HepG2 (cell line): ENCODE measurements around the gene SLC16A2. TPM values are rescaled to one million over a fixed set of nuclear protein-coding genes. Genes with fewer than 3 reads are reported as not detected.
A peak's percentile ranks its signal among the peaks of the same experiment; 100 is the strongest.

Experiments
- AKAP8 ChIP-seq: sonication (generic); formaldehyde crosslinking; IDR thresholded peaks from 2 replicates; pipeline ENCODE4 v1.5.1; 2020; ENCODE audit warnings: mild to moderate bottlenecking, missing genetic modification reagents
- ARNT2 ChIP-seq: sonication (generic); formaldehyde crosslinking; IDR thresholded peaks from 2 replicates; pipeline ENCODE4 v1.8.0; 2022; ENCODE audit warnings: mild to moderate bottlenecking, low read depth, missing genetic modification reagents, moderate library complexity
- CC2D1A ChIP-seq: sonication (generic); formaldehyde crosslinking; IDR thresholded peaks from 2 replicates; pipeline ENCODE4 v1.8.1; 2023; ENCODE audit warnings: mild to moderate bottlenecking, missing genetic modification reagents
- FLYWCH1 ChIP-seq: sonication (generic); formaldehyde crosslinking; IDR thresholded peaks from 2 replicates; pipeline ENCODE4 v1.8.1; 2023; ENCODE audit warnings: mild to moderate bottlenecking, missing genetic modification reagents
- IRF2 ChIP-seq: IDR thresholded peaks from 2 replicates; pipeline ENCODE4 v1.6.1; 2018; ENCODE audit warnings: missing genetic modification reagents, missing compliant biosample characterization
- SAP130 ChIP-seq: IDR thresholded peaks from 2 replicates; pipeline ENCODE4 v1.6.1; 2016; ENCODE audit warnings: low read depth
- SMC3 ChIP-seq: IDR thresholded peaks from 2 replicates; pipeline ENCODE4 v1.6.1; 2011; ENCODE audit warnings: low read length, improper control_type of control experiment
- SMYD3 ChIP-seq: sonication (generic); formaldehyde crosslinking; IDR thresholded peaks from 2 replicates; pipeline ENCODE4 v1.8.1; 2023; ENCODE audit warnings: mild to moderate bottlenecking, missing genetic modification reagents
- ZNF138 ChIP-seq: sonication (generic); formaldehyde crosslinking; IDR thresholded peaks from 2 replicates; pipeline ENCODE4 v1.5.0; 2020; ENCODE audit warnings: mild to moderate bottlenecking, low read depth, missing genetic modification reagents
- ZNF143 ChIP-seq: sonication (generic); formaldehyde crosslinking; IDR thresholded peaks from 2 replicates; pipeline ENCODE4 v1.4.0; 2020; ENCODE audit warnings: missing genetic modification reagents
- ZNF24 ChIP-seq: fragments of 450-650 bp; IDR thresholded peaks from 2 replicates; pipeline ENCODE4 v1.6.1; 2017; ENCODE audit warnings: antibody characterized with exemption, mild to moderate bottlenecking
- ZNF383 ChIP-seq: sonication (generic); formaldehyde crosslinking; IDR thresholded peaks from 2 replicates; pipeline ENCODE4 v1.4.0; 2020; ENCODE audit warnings: missing genetic modification reagents, mild to moderate bottlenecking, borderline replicate concordance
- ZNF790 ChIP-seq: sonication (generic); formaldehyde crosslinking; IDR thresholded peaks from 2 replicates; pipeline ENCODE4 v1.8.0; 2022; ENCODE audit warnings: missing genetic modification reagents, mild to moderate bottlenecking, borderline replicate concordance
- polyA plus RNA-seq, 8 experiments: library from polyadenylated mRNA; depleted of rRNA in 3 of 8; stranded (reverse) in 7 of 8; unstranded in 1 of 8; fragments of >200 nt; fragmentation: Illumina TruSeq in 4 of 8; extraction: Trizol in 4 of 8; gene quantifications; 2 replicates each; pipeline versions ENCODE4 v1.2.1 to v1.2.3, GENCODE V29; 2011 to 2016; ENCODE audit warnings: low read depth in 4 of 8, missing spikeins in 1 of 8, mixed read lengths in 1 of 8; ENCODE audit not compliant: insufficient read depth in 1 of 8
- total RNA-seq, 5 experiments: library from RNA; depleted of rRNA; stranded (reverse); fragments of >200 nt; fragmentation: Illumina TruSeq; extraction: Trizol; gene quantifications; 2 replicates each; pipeline ENCODE4 v1.2.3, GENCODE V29; 2016; ENCODE audit warnings: low read depth in 1 of 5
- TF ChIP-seq, protein P1 (sequence below): sonication (generic); formaldehyde crosslinking; IDR thresholded peaks from 2 replicates; pipeline ENCODE4 v1.5.0; 2020; ENCODE audit warnings: mild to moderate bottlenecking, missing genetic modification reagents, moderate library complexity
- TF ChIP-seq, protein P2 (sequence below): sonication (generic); formaldehyde crosslinking; IDR thresholded peaks from 2 replicates; pipeline ENCODE4 v1.5.0; 2020; ENCODE audit warnings: mild to moderate bottlenecking, missing genetic modification reagents, borderline replicate concordance

The SLC16A2 gene
- total and polyA plus RNA-seq, 2 of the 13 experiments (the other 11 are each of a cell fraction or from before 2014, with no cell fraction given) = 0.07 to 0.08 TPM

DNA sequence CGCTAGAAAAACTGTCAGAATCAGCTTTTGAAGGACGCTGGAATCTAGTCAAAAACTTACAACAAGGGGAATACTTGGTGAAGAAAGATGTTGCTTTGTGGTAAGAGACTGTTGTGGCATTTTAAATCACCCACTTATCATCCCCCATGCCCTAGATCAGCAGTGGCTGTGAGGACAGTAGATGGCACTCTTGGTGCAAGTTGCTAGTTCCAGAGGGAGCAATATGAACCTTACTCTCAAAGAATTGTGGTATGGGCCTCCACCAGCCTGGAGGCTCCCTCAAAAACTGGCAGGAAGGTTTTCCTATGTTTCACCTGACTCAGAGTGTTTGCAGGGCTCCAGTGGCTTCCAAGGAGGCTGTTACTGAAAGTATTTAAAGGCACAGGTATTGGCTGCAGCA, 37.7 kb upstream of the SLC16A2 start (continued):
- TF ChIP-seq, protein P1, sequence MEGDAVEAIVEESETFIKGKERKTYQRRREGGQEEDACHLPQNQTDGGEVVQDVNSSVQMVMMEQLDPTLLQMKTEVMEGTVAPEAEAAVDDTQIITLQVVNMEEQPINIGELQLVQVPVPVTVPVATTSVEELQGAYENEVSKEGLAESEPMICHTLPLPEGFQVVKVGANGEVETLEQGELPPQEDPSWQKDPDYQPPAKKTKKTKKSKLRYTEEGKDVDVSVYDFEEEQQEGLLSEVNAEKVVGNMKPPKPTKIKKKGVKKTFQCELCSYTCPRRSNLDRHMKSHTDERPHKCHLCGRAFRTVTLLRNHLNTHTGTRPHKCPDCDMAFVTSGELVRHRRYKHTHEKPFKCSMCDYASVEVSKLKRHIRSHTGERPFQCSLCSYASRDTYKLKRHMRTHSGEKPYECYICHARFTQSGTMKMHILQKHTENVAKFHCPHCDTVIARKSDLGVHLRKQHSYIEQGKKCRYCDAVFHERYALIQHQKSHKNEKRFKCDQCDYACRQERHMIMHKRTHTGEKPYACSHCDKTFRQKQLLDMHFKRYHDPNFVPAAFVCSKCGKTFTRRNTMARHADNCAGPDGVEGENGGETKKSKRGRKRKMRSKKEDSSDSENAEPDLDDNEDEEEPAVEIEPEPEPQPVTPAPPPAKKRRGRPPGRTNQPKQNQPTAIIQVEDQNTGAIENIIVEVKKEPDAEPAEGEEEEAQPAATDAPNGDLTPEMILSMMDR (CRISPR knock-in tag) = peak; percentile 69
- no peak for TF ChIP-seq SAP130 (CRISPR knock-in tag)
- no peak for TF ChIP-seq AKAP8
- no peak for TF ChIP-seq CC2D1A (CRISPR knock-in tag)
- no peak for TF ChIP-seq FLYWCH1 (CRISPR knock-in tag)
- TF ChIP-seq ZNF24 = no peak
- TF ChIP-seq ZNF790 (CRISPR knock-in tag) = no peak
- no peak for TF ChIP-seq ZNF383 (CRISPR knock-in tag)
- TF ChIP-seq IRF2 (CRISPR knock-in tag) = no peak
- TF ChIP-seq ZNF138 (CRISPR knock-in tag) = no peak
- TF ChIP-seq ARNT2 (CRISPR knock-in tag) = no peak
- peak; percentile 46 for TF ChIP-seq SMC3
- no peak for TF ChIP-seq SMYD3
- TF ChIP-seq, protein P2, sequence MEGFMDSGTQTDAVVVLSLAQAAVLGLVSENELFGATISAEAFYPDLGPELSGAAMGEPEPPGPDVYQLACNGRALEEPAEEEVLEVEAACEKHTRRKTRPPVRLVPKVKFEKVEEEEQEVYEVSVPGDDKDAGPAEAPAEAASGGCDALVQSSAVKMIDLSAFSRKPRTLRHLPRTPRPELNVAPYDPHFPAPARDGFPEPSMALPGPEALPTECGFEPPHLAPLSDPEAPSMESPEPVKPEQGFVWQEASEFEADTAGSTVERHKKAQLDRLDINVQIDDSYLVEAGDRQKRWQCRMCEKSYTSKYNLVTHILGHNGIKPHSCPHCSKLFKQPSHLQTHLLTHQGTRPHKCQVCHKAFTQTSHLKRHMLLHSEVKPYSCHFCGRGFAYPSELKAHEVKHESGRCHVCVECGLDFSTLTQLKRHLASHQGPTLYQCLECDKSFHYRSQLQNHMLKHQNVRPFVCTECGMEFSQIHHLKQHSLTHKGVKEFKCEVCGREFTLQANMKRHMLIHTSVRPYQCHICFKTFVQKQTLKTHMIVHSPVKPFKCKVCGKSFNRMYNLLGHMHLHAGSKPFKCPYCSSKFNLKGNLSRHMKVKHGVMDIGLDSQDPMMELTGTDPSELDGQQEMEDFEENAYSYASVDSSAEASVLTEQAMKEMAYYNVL = no peak
- no peak for TF ChIP-seq ZNF143 (CRISPR knock-in tag)
